ENCODE measurements around the gene FKBP1A. TPM values are rescaled to one million over a fixed set of nuclear protein-coding genes. Genes with fewer than 3 reads are reported as not detected.

Gene FKBP1A
- total RNA-seq, 1 experiment from 2014 or later = 196 TPM

DNA sequence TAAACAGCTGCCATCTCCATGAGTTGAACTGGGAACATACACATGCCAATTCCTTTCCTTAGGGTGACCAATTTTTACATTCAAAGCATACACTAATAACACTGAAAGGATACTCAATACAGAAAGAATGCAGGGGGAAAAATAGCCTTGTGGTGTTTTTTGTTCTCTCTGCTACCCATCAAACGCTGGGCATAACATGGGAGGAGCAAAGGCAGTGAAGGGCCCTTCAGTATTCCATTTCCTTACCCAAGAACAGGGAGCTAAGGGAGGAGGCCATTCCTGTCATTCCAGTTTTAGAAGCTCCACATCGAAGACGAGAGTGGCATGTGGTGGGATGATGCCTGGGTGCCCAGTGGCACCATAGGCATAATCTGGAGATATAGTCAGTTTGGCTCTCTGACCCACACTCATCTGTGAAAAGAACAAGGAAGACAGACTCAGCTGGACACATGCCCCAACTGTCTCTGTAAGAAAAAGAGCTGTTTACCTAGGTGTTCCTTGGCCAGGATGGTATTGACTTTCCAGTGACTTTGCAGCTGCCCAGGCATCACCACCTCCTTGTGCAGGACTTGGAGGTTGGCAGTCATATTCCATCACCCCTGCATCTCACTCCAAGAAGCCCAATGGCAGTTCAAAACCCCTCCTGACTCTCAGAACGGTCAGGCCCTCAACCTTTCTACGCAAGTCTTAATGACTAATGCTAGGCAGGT lies 20.9 kb downstream of the FKBP1A start:
- no peak overlapping the region for H3K4ac ChIP-seq (ENCODE audit: low read depth, low read length)
- no peaks in the 10 kb centered on the region for H3K9me3 ChIP-seq (ENCODE audit: control insufficient read depth, low read depth, low read length)
- H2BK5ac ChIP-seq (ENCODE audit: insufficient read length, low read length) = no peak overlapping the region
- no peak overlapping the region for H3K18ac ChIP-seq (ENCODE audit: insufficient read length, low read depth, low read length)
- H2AK5ac ChIP-seq (ENCODE audit: insufficient read length, low read length) = no peak overlapping the region
- TF ChIP-seq, protein P1, sequence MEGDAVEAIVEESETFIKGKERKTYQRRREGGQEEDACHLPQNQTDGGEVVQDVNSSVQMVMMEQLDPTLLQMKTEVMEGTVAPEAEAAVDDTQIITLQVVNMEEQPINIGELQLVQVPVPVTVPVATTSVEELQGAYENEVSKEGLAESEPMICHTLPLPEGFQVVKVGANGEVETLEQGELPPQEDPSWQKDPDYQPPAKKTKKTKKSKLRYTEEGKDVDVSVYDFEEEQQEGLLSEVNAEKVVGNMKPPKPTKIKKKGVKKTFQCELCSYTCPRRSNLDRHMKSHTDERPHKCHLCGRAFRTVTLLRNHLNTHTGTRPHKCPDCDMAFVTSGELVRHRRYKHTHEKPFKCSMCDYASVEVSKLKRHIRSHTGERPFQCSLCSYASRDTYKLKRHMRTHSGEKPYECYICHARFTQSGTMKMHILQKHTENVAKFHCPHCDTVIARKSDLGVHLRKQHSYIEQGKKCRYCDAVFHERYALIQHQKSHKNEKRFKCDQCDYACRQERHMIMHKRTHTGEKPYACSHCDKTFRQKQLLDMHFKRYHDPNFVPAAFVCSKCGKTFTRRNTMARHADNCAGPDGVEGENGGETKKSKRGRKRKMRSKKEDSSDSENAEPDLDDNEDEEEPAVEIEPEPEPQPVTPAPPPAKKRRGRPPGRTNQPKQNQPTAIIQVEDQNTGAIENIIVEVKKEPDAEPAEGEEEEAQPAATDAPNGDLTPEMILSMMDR (conservative IDR thresholded peaks at IDR 0.05) = no peak
- WGBS (ENCODE audit: extremely low coverage, insufficient read length, low lambda C conversion rate) = no CpG with 5 or more reads among the region's 5 CpGs
- H2BK20ac ChIP-seq (ENCODE audit: low read depth, low read length, poor library complexity, severe bottlenecking) = no peak overlapping the region
- no peaks in the 10 kb centered on the region for H4K20me1 ChIP-seq (ENCODE audit: control insufficient read depth, insufficient read depth, insufficient read length)
- no peak overlapping the region for H3K27ac ChIP-seq (ENCODE audit: insufficient read length, low read depth, low read length)
- no peak overlapping the region for H3K9ac ChIP-seq (ENCODE audit: extremely low read depth, insufficient read length, low read length)
- no peak overlapping the region for H4K91ac ChIP-seq (ENCODE audit: insufficient read length, low read depth, low read length)
- no peak overlapping the region for H4K8ac ChIP-seq (replicated peaks; ENCODE audit: insufficient read length, low read depth, low read length)
- H4K5ac ChIP-seq (ENCODE audit: insufficient read length, low read depth, low read length) = no peak overlapping the region
- no peak overlapping the region for H3K56ac ChIP-seq (ENCODE audit: insufficient read length, low read depth, low read length)
- no peak overlapping the region for H3K14ac ChIP-seq (ENCODE audit: insufficient read depth, low read length)
- H3T11ph ChIP-seq (ENCODE audit: low read length) = no peak overlapping the region
- H3K23ac ChIP-seq (ENCODE audit: insufficient read length, low read depth, low read length) = no peak overlapping the region
- no peak overlapping the region for H2BK120ac ChIP-seq (ENCODE audit: low read depth, low read length, poor library complexity, severe bottlenecking)
- peaks cover 9% of the 10 kb centered on the region for H3K79me1 ChIP-seq (ENCODE audit: insufficient read depth, low read depth, low read length, poor library complexity, severe bottlenecking)
- Mint-ChIP-seq H3K4me1 (peaks cover 12 to 14% of the 10 kb centered on the region in 2 experiments), H3K9me3 (peaks cover 0 to 3% of the 10 kb centered on the region in 2 experiments; a peak in 1 of 5 replicates), H3K4me3 (no peak overlapping the region), H3K27ac (no peak overlapping the region), H3K36me3 (ENCODE audit: insufficient read depth in 1 of 3, low read depth in 3 of 3) (peaks cover 18 to 69% (median 34%) of the 10 kb centered on the region in 3 experiments; a peak in 6 of 7 replicates), H3K27me3 (ENCODE audit: low read depth) (no peaks in the 10 kb centered on the region)
- H3K4me2 ChIP-seq (ENCODE audit: insufficient read depth, insufficient read length, low read length) = no peak overlapping the region
- no peaks in the 10 kb centered on the region; the same call in 1 of the 2 replicates for H3K4me1 ChIP-seq (ENCODE audit: insufficient read depth, low read length)
- no peaks in the 10 kb centered on the region for H3K27me3 ChIP-seq (ENCODE audit: insufficient read depth, low read length)
- H3K23me2 ChIP-seq (ENCODE audit: insufficient read length, low read depth, low read length, poor library complexity, severe bottlenecking) = no peaks in the 10 kb centered on the region
- peaks cover 9% of the 10 kb centered on the region for H3K79me2 ChIP-seq (ENCODE audit: insufficient read depth, low read length)
- no peak overlapping the region for H2AFZ ChIP-seq (ENCODE audit: low read length)
- no peak for DNase-seq
- no peak overlapping the region for H2BK15ac ChIP-seq (ENCODE audit: low read depth, low read length)
- H2BK12ac ChIP-seq (ENCODE audit: insufficient read length, low read depth, low read length) = no peak overlapping the region

All from H9 (cell line).